ENCODE results near the gene IL19. TPM values are rescaled to one million over a fixed set of nuclear protein-coding genes. Genes with fewer than 3 reads are reported as not detected.
"Not testable (repeated sequence)": the region's sequence is repeated elsewhere in the genome, so short reads cannot be mapped to it uniquely, and the experiment has no call there.

Gene IL19
- total RNA-seq, 6 donors from 2014 or later = not detected

- no peak for DNase-seq
- WGBS, 2 donors = 96 to 100% methylated on average over 1 of the region's 1 CpG
Observed at GRCh38 chr1:206847946-206848345, 77.4 kb downstream of the IL19 start.

GRCh38 chr1:206850401-206850800 is 79.8 kb downstream of the IL19 start:
- ATAC-seq (ENCODE audit: low FRiP score in 2 of 2) (no peak), DNase-seq (no peak)
- Histone ChIP-seq H3K4me1 (peaks cover 0 to 5% (median 4%) of the 10 kb centered on the region in 4 donors), H3K4me3 (no peak overlapping the region), H3K27me3 (no peaks in the 10 kb centered on the region), H3K36me3 (no peaks in the 10 kb centered on the region), H3K27ac (no peak overlapping the region), H3K9me3 (peaks cover 0 to 3% (median 0%) of the 10 kb centered on the region in 4 donors)
- WGBS, 2 donors = 89 to 93% methylated on average over 2 of the region's 2 CpGs
- TF ChIP-seq POLR2AphosphoS5 (IDR thresholded peaks at IDR 0.05) = no peak
- TF ChIP-seq EP300 (IDR thresholded peaks at IDR 0.05) = no peak
- TF ChIP-seq POLR2A (IDR thresholded peaks at IDR 0.05) = no peak
- TF ChIP-seq CTCF (IDR thresholded peaks at IDR 0.05) = no peak

More at GRCh38 chr1:206847946-206848345, 77.4 kb downstream of the IL19 start:
- H3K27me3 ChIP-seq = no peaks in the 10 kb centered on the region
- H3K4me1 ChIP-seq = peaks cover 0 to 5% (median 4%) of the 10 kb centered on the region in 4 donors
- H3K36me3 ChIP-seq = no peaks in the 10 kb centered on the region
- H3K9me3 ChIP-seq = peaks cover 0 to 3% (median 0%) of the 10 kb centered on the region in 4 donors
- no peak overlapping the region for H3K4me3 ChIP-seq
- H3K27ac ChIP-seq = no peak overlapping the region
- ATAC-seq (ENCODE audit: low FRiP score in 2 of 2) = no peak
- TF ChIP-seq CTCF (IDR thresholded peaks at IDR 0.05) (no peak), EP300 (IDR thresholded peaks at IDR 0.05) (no peak), POLR2A (IDR thresholded peaks at IDR 0.05) (no peak), POLR2AphosphoS5 (IDR thresholded peaks at IDR 0.05) (no peak)

- whole genome bisulfite sequencing, 2 donors = 70 to 80% methylated on average over 5 of the region's 5 CpGs
- H3K9me3 ChIP-seq = peaks cover 0 to 3% (median 0%) of the 10 kb centered on the region in 4 donors
- TF ChIP-seq POLR2A (IDR thresholded peaks at IDR 0.05) = no peak
- TF ChIP-seq POLR2AphosphoS5 (IDR thresholded peaks at IDR 0.05) = no peak
- TF ChIP-seq EP300 (IDR thresholded peaks at IDR 0.05) = no peak
- no peak for TF ChIP-seq CTCF (IDR thresholded peaks at IDR 0.05)
- H3K4me1 ChIP-seq = peaks cover 0 to 12% (median 4%) of the 10 kb centered on the region in 4 donors
- ATAC-seq (ENCODE audit: low FRiP score in 2 of 2) (no peak), DNase-seq (no peak)
- H3K4me3 ChIP-seq = no peak overlapping the region
- no peaks in the 10 kb centered on the region for H3K27me3 ChIP-seq
- no peaks in the 10 kb centered on the region for H3K36me3 ChIP-seq
- no peak overlapping the region for H3K27ac ChIP-seq
Observed at GRCh38 chr1:206851341-206852010, 80.9 kb downstream of the IL19 start.

- not testable (repeated sequence) for H3K4me3 ChIP-seq; H3K9me3 ChIP-seq; ATAC-seq (ENCODE audit: low FRiP score in 2 of 2); H3K27ac ChIP-seq; H3K36me3 ChIP-seq; DNase-seq; H3K27me3 ChIP-seq
- WGBS, 2 donors = 98 to 99% methylated on average over 2 of the region's 2 CpGs
- H3K4me1 ChIP-seq = peaks cover 0 to 13% (median 0%) of the 10 kb centered on the region in 4 donors
Observed at GRCh38 chr1:206852662-206853061, 82.1 kb downstream of the IL19 start.

- not testable (repeated sequence) for ATAC-seq (ENCODE audit: low FRiP score in 2 of 2); H3K4me3 ChIP-seq; DNase-seq; H3K36me3 ChIP-seq; H3K27me3 ChIP-seq; H3K9me3 ChIP-seq; H3K27ac ChIP-seq
- H3K4me1 ChIP-seq = peaks cover 0 to 11% (median under 1%) of the 10 kb centered on the region in 4 donors
Observed at GRCh38 chr1:206853696-206854095, 83.1 kb downstream of the IL19 start.

Measured in upper lobe of left lung (tissue), 6 donors.